ENCODE results near the gene B3GNT9.

DNA sequence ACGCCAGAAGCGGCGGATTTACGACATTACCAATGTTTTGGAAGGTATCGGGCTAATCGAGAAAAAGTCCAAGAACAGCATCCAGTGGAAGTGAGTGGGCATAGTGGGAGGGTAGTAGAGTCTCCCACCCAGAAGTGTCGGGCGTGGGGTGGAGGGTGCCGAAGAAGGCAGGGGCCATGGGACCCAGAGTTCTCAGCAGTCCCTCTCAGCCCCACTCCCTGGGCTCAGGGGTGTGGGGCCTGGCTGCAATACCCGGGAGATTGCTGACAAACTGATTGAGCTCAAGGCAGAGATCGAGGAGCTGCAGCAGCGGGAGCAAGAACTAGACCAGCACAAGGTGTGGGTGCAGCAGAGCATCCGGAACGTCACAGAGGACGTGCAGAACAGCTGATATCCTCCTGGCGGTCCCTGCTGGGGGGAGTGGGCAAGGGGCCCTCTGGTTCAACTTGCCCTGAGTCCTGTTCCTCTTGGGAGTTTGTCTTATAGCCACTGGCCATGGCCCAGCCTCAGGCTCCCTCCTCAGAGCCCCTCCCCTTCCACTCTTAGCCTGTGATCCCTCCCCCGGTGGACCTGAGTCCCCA lies 42.1 kb upstream of the B3GNT9 start:
- TF ChIP-seq, protein P1, sequence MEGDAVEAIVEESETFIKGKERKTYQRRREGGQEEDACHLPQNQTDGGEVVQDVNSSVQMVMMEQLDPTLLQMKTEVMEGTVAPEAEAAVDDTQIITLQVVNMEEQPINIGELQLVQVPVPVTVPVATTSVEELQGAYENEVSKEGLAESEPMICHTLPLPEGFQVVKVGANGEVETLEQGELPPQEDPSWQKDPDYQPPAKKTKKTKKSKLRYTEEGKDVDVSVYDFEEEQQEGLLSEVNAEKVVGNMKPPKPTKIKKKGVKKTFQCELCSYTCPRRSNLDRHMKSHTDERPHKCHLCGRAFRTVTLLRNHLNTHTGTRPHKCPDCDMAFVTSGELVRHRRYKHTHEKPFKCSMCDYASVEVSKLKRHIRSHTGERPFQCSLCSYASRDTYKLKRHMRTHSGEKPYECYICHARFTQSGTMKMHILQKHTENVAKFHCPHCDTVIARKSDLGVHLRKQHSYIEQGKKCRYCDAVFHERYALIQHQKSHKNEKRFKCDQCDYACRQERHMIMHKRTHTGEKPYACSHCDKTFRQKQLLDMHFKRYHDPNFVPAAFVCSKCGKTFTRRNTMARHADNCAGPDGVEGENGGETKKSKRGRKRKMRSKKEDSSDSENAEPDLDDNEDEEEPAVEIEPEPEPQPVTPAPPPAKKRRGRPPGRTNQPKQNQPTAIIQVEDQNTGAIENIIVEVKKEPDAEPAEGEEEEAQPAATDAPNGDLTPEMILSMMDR (IDR thresholded peaks at IDR 0.05), result no peak
- TF ChIP-seq ZFX (IDR thresholded peaks at IDR 0.05; ENCODE audit: borderline replicate concordance), result no peak

All from 22Rv1 (cell line).